SK-N-SH treated with all-trans-retinoic acid at 6 μM for 48 hours (cell line): ENCODE measurements around the gene PLG.
A peak's percentile ranks its signal among the peaks of the same experiment; 100 is the strongest.

Source experiments
- ATAC-seq: fragments of 200-7000 bp; cut with Tn5 transposase; 3 replicates; pipeline ENCODE4 v1.9.1; 2020; ENCODE audit warnings: mild to moderate bottlenecking, moderate library complexity
- ARNTL ChIP-seq: fragments of 450-650 bp; formaldehyde crosslinking; IDR thresholded peaks from 2 replicates; pipeline ENCODE4 v1.5.0; 2020; ENCODE audit warnings: low read depth, mild to moderate bottlenecking, moderate library complexity, borderline replicate concordance
- BACH2 ChIP-seq: fragments of 250-450 bp; sonication (Bioruptor Pico); IDR thresholded peaks from 2 replicates; pipeline ENCODE4 v1.9.0; 2021; ENCODE audit warnings: mild to moderate bottlenecking, borderline replicate concordance
- CSDC2 ChIP-seq: fragments of 250-450 bp; sonication (Bioruptor Pico); IDR thresholded peaks from 2 replicates; pipeline ENCODE4 v1.5.0; 2020; ENCODE audit warnings: mild to moderate bottlenecking, moderate library complexity
- CSRNP3 ChIP-seq: fragments of 250-450 bp; sonication (Bioruptor Pico); IDR thresholded peaks from 2 replicates; pipeline ENCODE4 v1.5.1; 2021; ENCODE audit warnings: mild to moderate bottlenecking, moderate library complexity
- ESRRG ChIP-seq: fragments of 250-450 bp; sonication (Bioruptor Pico); IDR thresholded peaks from 2 replicates; pipeline ENCODE4 v1.6.1; 2021; ENCODE audit warnings: mild to moderate bottlenecking
- GLIS3 ChIP-seq: fragments of 250-450 bp; sonication (Bioruptor Pico); IDR thresholded peaks from 2 replicates; pipeline ENCODE4 v1.5.0; 2020; ENCODE audit warnings: mild to moderate bottlenecking, moderate library complexity
- ISL1 ChIP-seq: fragments of 250-450 bp; sonication (Bioruptor Pico); IDR thresholded peaks from 2 replicates; pipeline ENCODE4 v2.1.2; 2022; ENCODE audit warnings: mild to moderate bottlenecking, moderate library complexity
- OSR1 ChIP-seq: fragments of 250-450 bp; sonication (Bioruptor Pico); IDR thresholded peaks from 2 replicates; pipeline ENCODE4 v1.8.0; 2022; ENCODE audit warnings: moderate library complexity, mild to moderate bottlenecking, inconsistent platforms
- PATZ1 ChIP-seq: fragments of 250-450 bp; sonication (Bioruptor Pico); IDR thresholded peaks from 2 replicates; pipeline ENCODE4 v1.8.0; 2020; ENCODE audit warnings: mild to moderate bottlenecking, moderate library complexity, borderline replicate concordance
- POU6F1 ChIP-seq: fragments of 250-450 bp; sonication (Bioruptor Pico); IDR thresholded peaks from 2 replicates; pipeline ENCODE4 v1.8.0; 2021; ENCODE audit warnings: low read depth, mild to moderate bottlenecking, moderate library complexity, borderline replicate concordance
- PPARA ChIP-seq: fragments of 250-450 bp; sonication (Bioruptor Pico); IDR thresholded peaks from 2 replicates; pipeline ENCODE4 v1.5.0; 2020; ENCODE audit warnings: mild to moderate bottlenecking, borderline replicate concordance
- RARB ChIP-seq: fragments of 250-450 bp; sonication (Bioruptor Pico); IDR thresholded peaks from 2 replicates; pipeline ENCODE4 v1.8.0; 2021; ENCODE audit warnings: mild to moderate bottlenecking, moderate library complexity
- SNAI2 ChIP-seq: fragments of 250-450 bp; sonication (Bioruptor Pico); IDR thresholded peaks from 2 replicates; pipeline ENCODE4 v1.5.0; 2020; ENCODE audit warnings: mild to moderate bottlenecking, moderate library complexity
- TCF4 ChIP-seq: fragments of 250-450 bp; sonication (Bioruptor Pico); IDR thresholded peaks from 2 replicates; pipeline ENCODE4 v1.8.0; 2021; ENCODE audit warnings: mild to moderate bottlenecking, moderate library complexity, borderline replicate concordance
- TOX ChIP-seq: fragments of 250-450 bp; sonication (Bioruptor Pico); IDR thresholded peaks from 2 replicates; pipeline ENCODE4 v1.8.0; 2021; ENCODE audit warnings: mild to moderate bottlenecking, moderate library complexity, borderline replicate concordance
- TSHZ2 ChIP-seq: fragments of 250-450 bp; sonication (Bioruptor Pico); IDR thresholded peaks from 2 replicates; pipeline ENCODE4 v1.5.0; 2020; ENCODE audit warnings: mild to moderate bottlenecking, moderate library complexity
- ZC3H10 ChIP-seq: fragments of 250-450 bp; sonication (Bioruptor Pico); IDR thresholded peaks from 2 replicates; pipeline ENCODE4 v1.5.1; 2021; ENCODE audit warnings: mild to moderate bottlenecking, moderate library complexity
- ZFP3 ChIP-seq: fragments of 250-450 bp; sonication (Bioruptor Pico); IDR thresholded peaks from 2 replicates; pipeline ENCODE4 v1.5.0; 2020; ENCODE audit warnings: mild to moderate bottlenecking, moderate library complexity
- ZFP30 ChIP-seq: fragments of 450-650 bp; formaldehyde crosslinking; IDR thresholded peaks from 2 replicates; pipeline ENCODE4 v1.5.0; 2022; ENCODE audit warnings: mild to moderate bottlenecking, moderate library complexity
- ZNF565 ChIP-seq: fragments of 450-650 bp; formaldehyde crosslinking; conservative IDR thresholded peaks from 2 replicates; pipeline ENCODE4 v1.5.0; 2020; ENCODE audit warnings: low read depth, mild to moderate bottlenecking, moderate library complexity
- ZNF70 ChIP-seq: fragments of 450-650 bp; formaldehyde crosslinking; IDR thresholded peaks from 2 replicates; pipeline ENCODE4 v1.5.0; 2020; ENCODE audit warnings: mild to moderate bottlenecking, moderate library complexity
- ZNF8 ChIP-seq: fragments of 450-650 bp; formaldehyde crosslinking; IDR thresholded peaks from 2 replicates; pipeline ENCODE4 v1.5.0; 2020; ENCODE audit warnings: mild to moderate bottlenecking, moderate library complexity

PLG gene

GRCh38 chr6:160766989-160767646, 65.1 kb downstream of the PLG start:
- no peak for TF ChIP-seq BACH2
- TF ChIP-seq OSR1 (CRISPR knock-in tag) = no peak
- no peak for TF ChIP-seq ISL1 (CRISPR knock-in tag)
- TF ChIP-seq SNAI2 = no peak
- TF ChIP-seq ZNF565 (CRISPR knock-in tag) = no peak
- TF ChIP-seq RARB (CRISPR knock-in tag) = no peak
- no peak for TF ChIP-seq GLIS3
- TF ChIP-seq TCF4 (CRISPR knock-in tag) = no peak
- no peak for TF ChIP-seq POU6F1 (CRISPR knock-in tag)
- TF ChIP-seq CSDC2 (CRISPR knock-in tag) = no peak
- no peak for TF ChIP-seq TOX (CRISPR knock-in tag)
- TF ChIP-seq ZNF70 (CRISPR knock-in tag) = no peak
- TF ChIP-seq TSHZ2 (CRISPR knock-in tag) = no peak
- no peak for TF ChIP-seq ZC3H10 (CRISPR knock-in tag)
- no peak for TF ChIP-seq CSRNP3 (CRISPR knock-in tag)
- TF ChIP-seq ZNF8 = no peak
- no peak for TF ChIP-seq ZFP3
- no peak for TF ChIP-seq ARNTL (CRISPR knock-in tag)
- no peak for TF ChIP-seq PPARA
- peak; percentile 99 for ATAC-seq

GRCh38 chr6:160767647-160768019, 65.6 kb downstream of the PLG start:
- TF ChIP-seq CSDC2 (CRISPR knock-in tag) (no peak), ZNF70 (CRISPR knock-in tag) (no peak), PATZ1 (no peak), ARNTL (CRISPR knock-in tag) (no peak), ISL1 (CRISPR knock-in tag) (no peak), SNAI2 (no peak), TCF4 (CRISPR knock-in tag) (no peak), ZC3H10 (CRISPR knock-in tag) (no peak), POU6F1 (CRISPR knock-in tag) (no peak), ZNF8 (no peak)
- ATAC-seq = no peak; the same call in 1 of the 3 replicates

- ATAC-seq = no peak
- no peak for TF ChIP-seq TCF4 (CRISPR knock-in tag)
- TF ChIP-seq TSHZ2 (CRISPR knock-in tag) = no peak
- TF ChIP-seq ZNF565 (CRISPR knock-in tag) = no peak
- TF ChIP-seq SNAI2 = no peak
- TF ChIP-seq ZNF8 = no peak
- TF ChIP-seq POU6F1 (CRISPR knock-in tag) = no peak
- no peak for TF ChIP-seq CSDC2 (CRISPR knock-in tag)
- TF ChIP-seq ZFP30 (CRISPR knock-in tag) = no peak
- no peak for TF ChIP-seq ESRRG (CRISPR knock-in tag)
- no peak for TF ChIP-seq GLIS3
Observed at GRCh38 chr6:160768101-160768500, 66.1 kb downstream of the PLG start.
